LNCAP (cell line): ENCODE measurements around the gene PPIC.

Experiments
- TF ChIP-seq, protein P1 (sequence below): fragments of 450-650 bp; IDR thresholded peaks from 2 replicates; pipeline ENCODE4 v1.5.1; 2017; ENCODE audit warnings: mild to moderate bottlenecking

The PPIC gene

DNA sequence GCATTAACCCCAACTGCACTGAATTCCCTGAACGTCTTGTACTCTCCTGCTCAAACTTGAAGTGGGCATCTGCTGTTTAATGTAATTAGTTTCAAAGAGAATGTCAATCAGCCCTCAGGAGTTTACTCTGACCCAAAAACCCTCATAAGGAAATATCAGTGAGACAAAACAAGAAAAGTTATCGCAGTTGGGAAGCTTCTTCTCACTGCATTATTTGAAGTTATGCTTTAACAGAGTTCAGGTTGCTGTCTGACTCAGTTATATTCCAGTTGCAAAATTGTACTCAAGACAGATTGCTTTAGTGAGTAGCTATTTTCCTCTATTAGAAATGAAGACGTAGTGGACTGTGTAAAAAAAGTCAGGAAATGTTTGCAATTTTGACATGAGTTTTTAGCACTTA lies 52.1 kb downstream of the PPIC start:
- TF ChIP-seq, protein P1, sequence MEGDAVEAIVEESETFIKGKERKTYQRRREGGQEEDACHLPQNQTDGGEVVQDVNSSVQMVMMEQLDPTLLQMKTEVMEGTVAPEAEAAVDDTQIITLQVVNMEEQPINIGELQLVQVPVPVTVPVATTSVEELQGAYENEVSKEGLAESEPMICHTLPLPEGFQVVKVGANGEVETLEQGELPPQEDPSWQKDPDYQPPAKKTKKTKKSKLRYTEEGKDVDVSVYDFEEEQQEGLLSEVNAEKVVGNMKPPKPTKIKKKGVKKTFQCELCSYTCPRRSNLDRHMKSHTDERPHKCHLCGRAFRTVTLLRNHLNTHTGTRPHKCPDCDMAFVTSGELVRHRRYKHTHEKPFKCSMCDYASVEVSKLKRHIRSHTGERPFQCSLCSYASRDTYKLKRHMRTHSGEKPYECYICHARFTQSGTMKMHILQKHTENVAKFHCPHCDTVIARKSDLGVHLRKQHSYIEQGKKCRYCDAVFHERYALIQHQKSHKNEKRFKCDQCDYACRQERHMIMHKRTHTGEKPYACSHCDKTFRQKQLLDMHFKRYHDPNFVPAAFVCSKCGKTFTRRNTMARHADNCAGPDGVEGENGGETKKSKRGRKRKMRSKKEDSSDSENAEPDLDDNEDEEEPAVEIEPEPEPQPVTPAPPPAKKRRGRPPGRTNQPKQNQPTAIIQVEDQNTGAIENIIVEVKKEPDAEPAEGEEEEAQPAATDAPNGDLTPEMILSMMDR, result no peak

DNA sequence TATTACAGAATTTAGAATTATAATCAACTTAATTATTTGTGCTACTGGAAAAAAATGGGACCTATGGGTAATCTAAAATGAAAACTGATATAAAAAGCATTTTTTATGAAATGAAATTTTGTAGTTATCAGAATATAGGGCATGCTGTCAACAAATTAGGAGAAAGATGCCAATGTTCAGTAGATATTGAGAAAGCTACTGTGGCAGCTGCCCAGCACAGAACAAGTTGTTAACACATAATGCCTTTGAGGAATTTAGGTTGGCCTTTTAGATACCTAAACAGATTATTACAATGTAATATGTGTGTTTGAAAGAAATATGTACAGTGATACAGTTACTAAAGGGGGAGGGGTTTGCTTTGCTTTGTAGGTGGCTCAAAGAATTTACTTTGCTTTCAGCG lies 54.1 kb downstream of the PPIC start:
- TF ChIP-seq, protein P1, result no peak

DNA sequence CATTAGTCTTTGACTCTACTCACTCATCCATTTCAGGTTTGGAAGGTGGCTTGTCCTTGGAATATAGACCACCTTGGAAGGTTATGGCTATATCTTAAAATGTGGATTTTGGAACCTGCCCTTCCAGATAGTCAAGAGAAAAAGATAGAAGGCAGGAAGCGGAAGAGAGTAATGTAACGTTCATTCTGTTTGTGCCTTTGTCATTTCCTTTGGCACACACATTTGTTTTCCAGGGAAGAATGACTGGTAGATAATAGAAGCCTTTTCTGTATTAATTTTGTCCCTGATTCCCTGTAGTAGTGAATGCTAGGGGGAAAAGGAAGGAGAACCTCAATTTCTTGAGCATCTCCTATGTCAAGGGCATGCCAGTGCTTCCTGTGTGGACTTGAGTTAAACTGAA lies 54.7 kb downstream of the PPIC start:
- TF ChIP-seq, protein P1, result no peak

DNA sequence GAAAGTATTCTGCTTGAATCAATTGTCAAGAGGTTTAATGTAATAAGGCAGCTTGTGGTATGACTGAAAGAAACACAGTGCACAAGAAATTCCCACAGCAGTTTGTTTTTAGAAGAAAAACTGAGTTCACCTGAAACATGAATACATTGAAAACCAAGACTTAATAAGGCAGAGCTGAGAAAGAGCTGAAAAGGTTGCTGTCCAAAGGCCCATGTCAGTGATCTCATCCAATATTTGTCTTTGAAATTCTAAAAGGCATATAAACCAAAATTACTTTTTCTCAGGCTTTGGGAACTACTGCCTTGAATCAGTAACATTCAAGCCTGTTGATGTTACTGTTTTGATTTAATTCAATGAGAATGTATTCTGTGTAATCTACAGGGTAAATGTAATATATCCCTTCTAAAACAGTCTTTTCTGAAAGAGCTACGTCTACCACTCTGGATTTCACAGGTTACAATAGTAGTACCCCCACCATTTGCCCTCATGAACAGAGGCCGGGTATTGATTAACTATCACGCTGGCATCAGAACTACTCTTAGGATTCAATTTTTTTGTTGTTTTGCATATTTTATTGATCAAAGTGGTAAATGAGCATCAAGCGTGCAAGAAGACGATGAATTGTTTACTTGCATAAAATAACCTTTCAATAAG lies 57.8 kb downstream of the PPIC start:
- TF ChIP-seq, protein P1, result no peak

DNA sequence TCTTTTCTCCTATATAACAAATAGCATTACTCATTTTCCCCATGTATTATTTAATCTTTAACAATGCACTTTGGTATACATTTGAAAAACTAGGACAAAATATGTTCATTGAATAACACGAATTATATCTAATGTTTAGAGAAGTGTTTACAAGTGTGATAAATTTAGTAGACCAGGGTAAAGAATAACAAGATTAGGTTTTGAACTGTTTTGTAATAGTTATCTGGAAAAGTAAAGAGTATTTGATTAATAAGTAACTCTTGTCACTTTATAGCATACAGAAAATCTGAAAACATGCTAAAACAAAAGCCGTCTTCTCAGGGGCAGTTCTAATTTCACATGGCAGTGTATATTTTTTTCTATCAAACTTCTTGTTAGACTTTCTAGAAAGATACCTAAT lies 58.5 kb downstream of the PPIC start:
- TF ChIP-seq, protein P1, result no peak

DNA sequence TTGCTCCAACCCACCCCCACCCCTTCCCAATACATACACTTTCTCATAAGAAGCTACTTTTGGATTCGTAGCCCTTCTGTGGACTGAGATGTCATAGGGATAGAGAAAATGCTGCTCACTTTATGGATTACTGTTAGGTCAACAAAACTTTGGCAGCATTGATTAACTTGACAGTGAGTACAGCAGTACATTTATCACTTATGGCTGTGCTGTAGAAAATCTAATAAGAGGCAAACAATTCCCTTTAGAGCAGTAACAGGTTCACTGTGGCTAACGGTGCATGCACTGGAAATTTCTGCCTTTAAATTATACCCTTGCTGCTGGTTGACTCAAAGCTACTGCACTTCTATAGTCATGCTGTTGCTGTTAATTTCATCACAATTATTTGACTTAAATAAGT lies 59.2 kb downstream of the PPIC start:
- TF ChIP-seq, protein P1, result no peak
